ENCODE data around the gene CTNNA2. TPM values are rescaled to one million over a fixed set of nuclear protein-coding genes. Genes with fewer than 3 reads are reported as not detected.

CTNNA2 gene
- total RNA-seq, 3 donors from 2014 or later, result 0.29 to 4.2 (median 1.1) TPM

DNA sequence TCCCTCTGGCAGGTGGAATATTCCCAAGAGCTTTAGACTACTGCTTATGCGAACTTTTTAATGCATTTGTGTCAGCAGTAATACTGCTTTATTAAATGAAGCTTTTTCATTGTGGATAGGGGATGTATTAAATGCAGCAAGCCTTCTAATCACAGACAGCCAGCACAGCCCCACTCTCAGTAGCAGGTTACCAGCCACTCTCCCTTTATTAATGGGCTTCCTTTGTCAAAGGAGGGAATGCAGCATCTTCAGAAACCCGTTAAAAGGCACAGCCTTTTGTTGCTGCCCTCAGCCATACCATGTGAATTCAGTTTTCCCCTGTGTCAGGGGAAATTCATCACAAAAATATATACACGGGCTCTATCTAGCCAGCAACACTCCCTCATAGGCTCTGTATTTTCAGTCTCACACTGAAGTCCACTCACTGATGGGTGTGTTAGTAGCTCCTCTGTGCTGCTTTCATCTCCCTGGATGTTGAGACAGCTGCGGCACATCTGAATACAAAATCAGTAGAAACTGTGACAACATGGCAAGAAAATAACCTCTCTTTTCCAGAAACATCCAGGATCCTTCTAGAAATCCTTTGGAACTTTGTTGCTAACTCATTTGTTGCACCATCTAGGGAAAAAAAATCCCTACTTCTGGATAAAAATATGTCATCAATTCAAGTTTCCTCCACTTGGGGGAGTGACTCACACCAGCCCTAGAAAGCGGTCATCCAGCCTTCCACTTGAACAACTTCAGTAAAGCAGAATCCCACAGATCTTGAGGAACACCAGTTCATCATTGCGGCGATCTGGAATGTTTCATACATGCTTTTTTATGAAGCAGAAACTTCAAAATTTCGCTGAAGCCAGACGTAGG lies 743.3 kb downstream of the CTNNA2 start:
- intact Hi-C loops (cut with DNase I, micrococcal nuclease), result no loop called here
- Histone ChIP-seq H3K36me3 (ENCODE audit: low read depth) (no peaks in the 10 kb centered on the region), H3K4me3 (no peak overlapping the region), H3K9me3 (no peaks in the 10 kb centered on the region), H3K4me1 (ENCODE audit: low read depth) (no peaks in the 10 kb centered on the region)
- ATAC-seq, result no peak
- DNase-seq, result no peak
- TF ChIP-seq CTCF (IDR thresholded peaks at IDR 0.05), result no peak

GRCh38 chr2:80256782-80257167 lies 743.9 kb downstream of the CTNNA2 start:
- TF ChIP-seq CTCF (IDR thresholded peaks at IDR 0.05), result no peak
- Histone ChIP-seq H3K36me3 (ENCODE audit: low read depth) (no peaks in the 10 kb centered on the region), H3K9me3 (no peaks in the 10 kb centered on the region), H3K4me3 (no peak overlapping the region), H3K4me1 (ENCODE audit: low read depth) (no peaks in the 10 kb centered on the region)
- intact Hi-C loops (cut with DNase I, micrococcal nuclease), result no loop called here
- DNase-seq (no peak), ATAC-seq (no peak)

DNA sequence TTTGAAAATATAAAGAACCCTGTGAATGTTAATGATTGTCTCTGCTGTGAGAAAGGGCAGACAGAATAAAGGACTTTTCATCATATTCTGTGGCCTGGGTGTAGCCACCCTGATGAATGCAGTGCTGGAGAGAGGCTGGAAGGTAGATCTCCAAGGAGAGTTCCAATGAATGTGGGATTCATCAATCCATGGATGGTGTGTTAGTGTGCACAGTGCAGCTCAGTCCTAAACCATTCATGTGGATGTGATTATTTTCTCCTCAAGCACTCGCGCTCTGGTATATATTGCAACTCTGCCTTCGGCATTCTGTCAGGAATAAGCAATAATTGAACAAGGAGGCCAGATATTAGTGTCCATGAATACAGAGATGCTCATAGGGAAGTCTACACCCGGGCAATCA lies 744.6 kb downstream of the CTNNA2 start:
- no peak for TF ChIP-seq CTCF (IDR thresholded peaks at IDR 0.05)
- DNase-seq (no peak), ATAC-seq (no peak)
- Histone ChIP-seq H3K4me3 (no peak overlapping the region), H3K36me3 (ENCODE audit: low read depth) (no peaks in the 10 kb centered on the region), H3K4me1 (ENCODE audit: low read depth) (no peaks in the 10 kb centered on the region), H3K9me3 (no peaks in the 10 kb centered on the region)
- intact Hi-C loops (cut with DNase I, micrococcal nuclease), result no loop called here

DNA sequence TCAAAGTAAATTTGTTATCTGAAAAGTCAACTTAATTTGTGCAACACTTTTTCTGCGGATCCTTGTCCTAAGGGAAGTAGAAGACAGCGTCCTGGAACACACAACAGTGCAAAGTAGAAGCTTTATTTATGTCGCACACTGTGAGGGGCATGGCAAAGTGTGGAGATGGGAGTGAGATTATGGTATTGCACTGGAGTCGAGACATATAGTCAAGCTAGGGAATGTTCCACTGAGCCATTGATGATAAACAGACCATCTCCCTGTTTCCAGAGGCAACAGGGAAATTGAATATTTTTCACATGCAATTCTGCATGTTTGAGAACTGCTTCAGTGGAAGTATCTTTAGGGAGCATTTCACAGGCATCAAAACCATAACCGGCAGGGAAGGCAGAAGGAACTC lies 745.5 kb downstream of the CTNNA2 start:
- no peak for TF ChIP-seq CTCF (IDR thresholded peaks at IDR 0.05)
- Histone ChIP-seq H3K9me3 (no peaks in the 10 kb centered on the region), H3K4me1 (ENCODE audit: low read depth) (no peaks in the 10 kb centered on the region), H3K4me3 (no peak overlapping the region), H3K36me3 (ENCODE audit: low read depth) (no peaks in the 10 kb centered on the region)
- ATAC-seq (no peak), DNase-seq (no peak)
- intact Hi-C loops (cut with DNase I, micrococcal nuclease), result no loop called here

DNA sequence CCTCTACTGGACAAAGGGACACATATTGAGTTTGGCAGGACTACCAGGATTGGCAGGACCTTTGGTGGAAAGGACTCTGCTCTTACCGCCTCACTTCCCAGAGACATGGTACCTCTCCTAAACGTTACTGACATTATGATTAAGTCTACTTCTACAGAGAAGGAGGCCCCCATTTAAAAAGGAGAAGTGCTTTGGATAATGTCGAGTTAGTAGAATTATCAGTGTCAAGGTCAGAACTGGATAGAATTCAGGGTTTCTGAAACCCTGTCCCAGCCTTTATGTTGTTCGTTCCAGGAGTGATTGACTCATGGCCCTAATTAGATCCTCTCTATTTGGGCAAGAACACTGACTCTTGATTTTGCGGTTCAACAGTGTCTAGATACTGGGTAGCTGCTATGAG lies 745.9 kb downstream of the CTNNA2 start:
- H3K4me1 ChIP-seq (ENCODE audit: low read depth), result no peaks in the 10 kb centered on the region
- intact Hi-C loops (cut with DNase I, micrococcal nuclease), result no loop called here
- no peak for TF ChIP-seq CTCF (IDR thresholded peaks at IDR 0.05)
- no peak overlapping the region for H3K4me3 ChIP-seq
- H3K9me3 ChIP-seq, result no peaks in the 10 kb centered on the region
- ATAC-seq (no peak), DNase-seq (no peak)
- no peaks in the 10 kb centered on the region for H3K36me3 ChIP-seq (ENCODE audit: low read depth)
